ENCODE results near the gene WDR37.

The WDR37 gene

DNA sequence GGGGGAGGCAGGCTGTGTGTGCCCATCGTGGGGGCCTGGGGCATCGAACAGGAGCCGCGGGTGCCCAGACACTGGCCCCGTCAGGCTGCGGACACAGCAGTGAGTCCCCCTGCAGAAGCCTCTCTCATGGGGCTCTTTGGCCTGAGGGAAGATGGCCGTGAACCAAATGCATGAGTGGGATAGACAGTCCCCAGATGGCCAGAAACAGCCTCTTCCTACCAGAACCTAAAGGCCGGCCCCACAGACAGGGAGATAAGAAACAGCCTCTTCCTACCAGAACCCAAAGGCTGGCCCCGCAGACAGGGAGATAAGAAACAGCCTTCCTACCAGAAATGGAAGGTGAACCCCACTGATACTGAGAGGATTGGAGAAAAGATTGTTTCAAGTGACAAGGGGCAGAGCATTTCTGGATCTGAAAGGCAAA lies 47.1 kb upstream of the WDR37 start:
- TF ChIP-seq RAD21 (IDR thresholded peaks at IDR 0.05; ENCODE audit: low read depth) = no peak
- TF ChIP-seq, protein P1, sequence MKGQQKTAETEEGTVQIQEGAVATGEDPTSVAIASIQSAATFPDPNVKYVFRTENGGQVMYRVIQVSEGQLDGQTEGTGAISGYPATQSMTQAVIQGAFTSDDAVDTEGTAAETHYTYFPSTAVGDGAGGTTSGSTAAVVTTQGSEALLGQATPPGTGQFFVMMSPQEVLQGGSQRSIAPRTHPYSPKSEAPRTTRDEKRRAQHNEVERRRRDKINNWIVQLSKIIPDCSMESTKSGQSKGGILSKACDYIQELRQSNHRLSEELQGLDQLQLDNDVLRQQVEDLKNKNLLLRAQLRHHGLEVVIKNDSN (IDR thresholded peaks at IDR 0.05) = no peak
- TF ChIP-seq TAF1 (IDR thresholded peaks at IDR 0.05; ENCODE audit: low read depth) = no peak
- no peak for TF ChIP-seq YY1 (IDR thresholded peaks at IDR 0.05; ENCODE audit: low read depth)
- TF ChIP-seq EGR1 (IDR thresholded peaks at IDR 0.05) = no peak
- no peak for TF ChIP-seq NFIC (IDR thresholded peaks at IDR 0.05)
- no peak for TF ChIP-seq TEAD4 (IDR thresholded peaks at IDR 0.05)
- TF ChIP-seq CEBPB (IDR thresholded peaks at IDR 0.05) = no peak
- TF ChIP-seq FOXM1 (IDR thresholded peaks at IDR 0.05; ENCODE audit: borderline replicate concordance, low read depth) = no peak
- TF ChIP-seq, protein P2, sequence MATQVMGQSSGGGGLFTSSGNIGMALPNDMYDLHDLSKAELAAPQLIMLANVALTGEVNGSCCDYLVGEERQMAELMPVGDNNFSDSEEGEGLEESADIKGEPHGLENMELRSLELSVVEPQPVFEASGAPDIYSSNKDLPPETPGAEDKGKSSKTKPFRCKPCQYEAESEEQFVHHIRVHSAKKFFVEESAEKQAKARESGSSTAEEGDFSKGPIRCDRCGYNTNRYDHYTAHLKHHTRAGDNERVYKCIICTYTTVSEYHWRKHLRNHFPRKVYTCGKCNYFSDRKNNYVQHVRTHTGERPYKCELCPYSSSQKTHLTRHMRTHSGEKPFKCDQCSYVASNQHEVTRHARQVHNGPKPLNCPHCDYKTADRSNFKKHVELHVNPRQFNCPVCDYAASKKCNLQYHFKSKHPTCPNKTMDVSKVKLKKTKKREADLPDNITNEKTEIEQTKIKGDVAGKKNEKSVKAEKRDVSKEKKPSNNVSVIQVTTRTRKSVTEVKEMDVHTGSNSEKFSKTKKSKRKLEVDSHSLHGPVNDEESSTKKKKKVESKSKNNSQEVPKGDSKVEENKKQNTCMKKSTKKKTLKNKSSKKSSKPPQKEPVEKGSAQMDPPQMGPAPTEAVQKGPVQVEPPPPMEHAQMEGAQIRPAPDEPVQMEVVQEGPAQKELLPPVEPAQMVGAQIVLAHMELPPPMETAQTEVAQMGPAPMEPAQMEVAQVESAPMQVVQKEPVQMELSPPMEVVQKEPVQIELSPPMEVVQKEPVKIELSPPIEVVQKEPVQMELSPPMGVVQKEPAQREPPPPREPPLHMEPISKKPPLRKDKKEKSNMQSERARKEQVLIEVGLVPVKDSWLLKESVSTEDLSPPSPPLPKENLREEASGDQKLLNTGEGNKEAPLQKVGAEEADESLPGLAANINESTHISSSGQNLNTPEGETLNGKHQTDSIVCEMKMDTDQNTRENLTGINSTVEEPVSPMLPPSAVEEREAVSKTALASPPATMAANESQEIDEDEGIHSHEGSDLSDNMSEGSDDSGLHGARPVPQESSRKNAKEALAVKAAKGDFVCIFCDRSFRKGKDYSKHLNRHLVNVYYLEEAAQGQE (IDR thresholded peaks at IDR 0.05; ENCODE audit: low read depth) = no peak

DNA sequence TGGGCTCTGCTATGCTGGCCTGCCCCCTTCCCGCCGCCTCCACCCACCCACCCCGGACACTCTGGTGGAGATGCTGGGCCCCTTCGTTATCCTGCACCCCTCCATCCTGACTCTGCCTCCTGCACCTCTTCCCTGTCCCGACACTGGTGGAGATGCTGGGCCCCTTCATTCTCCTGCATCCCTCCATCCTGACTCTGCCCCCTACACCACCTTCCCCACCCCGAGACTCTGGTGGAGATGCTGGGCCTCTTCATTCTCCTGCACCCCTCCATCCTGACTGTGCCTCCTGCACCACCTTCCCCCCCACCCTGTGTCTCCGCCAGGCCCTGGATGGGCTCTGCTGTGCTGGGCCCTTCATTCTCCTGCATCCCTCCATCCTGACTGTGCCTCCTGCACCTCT lies 45.5 kb upstream of the WDR37 start:
- no peak for TF ChIP-seq CEBPB (IDR thresholded peaks at IDR 0.05)

DNA sequence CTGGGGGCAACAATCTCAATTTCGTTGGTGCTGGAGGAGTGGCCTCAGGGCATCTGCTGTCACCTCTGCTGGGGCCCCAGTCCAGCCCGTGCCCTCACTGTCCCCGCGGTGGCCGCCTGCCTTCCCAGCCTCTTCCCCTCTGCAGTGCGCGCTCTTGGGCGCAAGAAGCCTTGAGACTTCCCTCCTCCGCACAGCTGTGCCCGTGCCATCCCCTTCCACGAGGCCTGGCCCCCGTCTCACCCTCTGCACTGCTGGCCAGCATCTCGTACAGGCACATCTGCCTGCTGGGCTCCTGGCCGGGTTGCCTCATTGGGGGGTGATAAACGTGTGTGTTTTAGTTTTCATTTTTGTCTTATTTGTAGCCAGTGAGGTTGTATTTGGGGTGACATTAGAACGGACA lies 44.5 kb upstream of the WDR37 start:
- TF ChIP-seq EGR1 (IDR thresholded peaks at IDR 0.05) = no peak
- TF ChIP-seq NFIC (IDR thresholded peaks at IDR 0.05) = no peak
- no peak for TF ChIP-seq CREB1 (IDR thresholded peaks at IDR 0.05; ENCODE audit: low read depth)
- TF ChIP-seq, protein P1 (IDR thresholded peaks at IDR 0.05) = no peak
- TF ChIP-seq TAF1 (IDR thresholded peaks at IDR 0.05; ENCODE audit: low read depth) = no peak
- no peak for TF ChIP-seq ZBTB7A (IDR thresholded peaks at IDR 0.05; ENCODE audit: low read depth)
- TF ChIP-seq TEAD4 (IDR thresholded peaks at IDR 0.05) = no peak
- TF ChIP-seq YY1 (IDR thresholded peaks at IDR 0.05; ENCODE audit: low read depth) = no peak
- TF ChIP-seq FOXM1 (IDR thresholded peaks at IDR 0.05; ENCODE audit: borderline replicate concordance, low read depth) = no peak
- TF ChIP-seq RAD21 (IDR thresholded peaks at IDR 0.05; ENCODE audit: low read depth) = no peak
- no peak for TF ChIP-seq EP300 (IDR thresholded peaks at IDR 0.05; ENCODE audit: borderline replicate concordance)
- TF ChIP-seq, protein P3, sequence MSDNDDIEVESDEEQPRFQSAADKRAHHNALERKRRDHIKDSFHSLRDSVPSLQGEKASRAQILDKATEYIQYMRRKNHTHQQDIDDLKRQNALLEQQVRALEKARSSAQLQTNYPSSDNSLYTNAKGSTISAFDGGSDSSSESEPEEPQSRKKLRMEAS (IDR thresholded peaks at IDR 0.05) = no peak
- TF ChIP-seq CEBPB (IDR thresholded peaks at IDR 0.05) = no peak
- TF ChIP-seq, protein P2 (IDR thresholded peaks at IDR 0.05; ENCODE audit: low read depth) = no peak

DNA sequence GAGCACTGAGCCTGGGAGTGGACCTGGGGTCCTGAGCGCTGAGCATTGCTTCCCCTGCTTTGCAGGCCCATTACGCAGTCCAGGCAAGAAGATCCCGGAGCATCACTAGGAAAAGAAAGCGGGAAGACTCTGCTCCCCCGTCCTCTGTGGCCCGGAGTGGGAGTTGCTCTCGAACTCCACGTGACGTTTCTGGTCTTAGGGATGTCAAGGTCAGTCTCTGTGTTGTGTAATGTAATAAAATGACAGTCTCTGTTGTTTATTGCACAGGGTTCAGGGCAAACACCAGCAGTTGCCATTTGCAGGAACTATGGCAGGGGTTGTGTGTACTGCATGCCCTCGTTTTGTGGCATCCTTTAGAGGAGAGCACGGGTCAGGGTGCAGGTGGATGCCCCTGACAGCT lies 40.5 kb upstream of the WDR37 start:
- no peak for TF ChIP-seq NFIC (IDR thresholded peaks at IDR 0.05)
- TF ChIP-seq TEAD4 (IDR thresholded peaks at IDR 0.05) = no peak
- no peak for TF ChIP-seq TCF12 (IDR thresholded peaks at IDR 0.05; ENCODE audit: low read depth)
- no peak for TF ChIP-seq CREB1 (IDR thresholded peaks at IDR 0.05; ENCODE audit: low read depth)
- TF ChIP-seq, protein P2 (IDR thresholded peaks at IDR 0.05; ENCODE audit: low read depth) = no peak
- no peak for TF ChIP-seq YY1 (IDR thresholded peaks at IDR 0.05; ENCODE audit: low read depth)
- TF ChIP-seq, protein P1 (IDR thresholded peaks at IDR 0.05) = no peak

DNA sequence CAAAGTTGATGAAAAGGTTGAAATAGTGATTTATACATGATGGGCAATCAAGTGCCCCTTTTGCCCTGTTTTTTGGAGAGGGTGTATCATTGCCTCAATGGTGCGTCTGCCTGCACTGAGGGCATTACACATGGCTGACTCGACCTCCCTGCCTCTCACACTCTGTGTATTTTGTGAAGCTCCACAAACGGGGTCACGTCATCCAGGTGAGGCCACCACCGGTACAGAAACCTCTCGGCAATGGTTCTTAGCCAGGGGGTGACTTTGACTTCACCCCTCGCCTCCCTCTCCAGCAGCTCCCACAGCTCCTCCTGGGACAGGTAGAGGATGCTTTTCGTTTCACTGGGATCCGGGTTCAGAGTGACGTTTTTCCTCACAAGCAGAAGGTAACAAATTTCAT lies 36.8 kb upstream of the WDR37 start:
- no peak for TF ChIP-seq CREB1 (IDR thresholded peaks at IDR 0.05; ENCODE audit: low read depth)
- TF ChIP-seq, protein P2 (IDR thresholded peaks at IDR 0.05; ENCODE audit: low read depth) = no peak

All from Ishikawa (cell line).